Esophagus muscularis mucosa (tissue), 4 donors: Measurements from ENCODE around the gene DLX6. TPM values are rescaled to one million over a fixed set of nuclear protein-coding genes. Genes with fewer than 3 reads are reported as not detected.
A peak's percentile ranks its signal among the peaks of the same experiment; 100 is the strongest.

Source experiments
- DNase-seq: peaks from one replicate; pipeline ENCODE4 v3.0.0-alpha.2; 2017; ENCODE audit errors: extremely low spot score
- H3K27ac ChIP-seq, 4 donors: fragments of 200-600 bp; sonication (generic); replicated peaks in 1 of 4; 1 replicate in 3 of 4; 2 replicates in 1 of 4; pipeline ENCODE4 v1.5.1; 2016 to 2019; ENCODE audit warnings: mild to moderate bottlenecking in 1 of 4
- H3K27me3 ChIP-seq, 4 donors: fragments of 200-600 bp; sonication (generic); one replicate each; pipeline versions ENCODE4 v1.5.1 to v1.6.0; 2016 to 2019
- H3K36me3 ChIP-seq, 4 donors: fragments of 200-600 bp; sonication (generic); one replicate each; pipeline ENCODE4 v1.5.1; 2016 to 2019
- H3K4me1 ChIP-seq, 4 donors: fragments of 200-600 bp; sonication (generic); one replicate each; pipeline ENCODE4 v1.5.1; 2016 to 2019
- H3K4me3 ChIP-seq, 4 donors: fragments of 200-600 bp; sonication (generic); 1 replicate in 2 of 4; 2 replicates in 2 of 4; pipeline ENCODE4 v1.5.1; 2016 to 2019; ENCODE audit warnings: mild to moderate bottlenecking in 4 of 4, moderate library complexity in 1 of 4
- H3K9me3 ChIP-seq, 4 donors: fragments of 200-600 bp; sonication (generic); 1 replicate in 3 of 4; 2 replicates in 1 of 4; pipeline ENCODE4 v1.5.1; 2016 to 2019
- EP300 ChIP-seq: sonication (generic); formaldehyde crosslinking; IDR thresholded peaks from one replicate; pipeline ENCODE4 v1.6.1; 2017; ENCODE audit warnings: antibody characterized with exemption
- POLR2A ChIP-seq: fragments of 450-650 bp; IDR thresholded peaks from one replicate; pipeline ENCODE4 v1.6.1; 2017; ENCODE audit warnings: antibody characterized with exemption, moderate library complexity, mild to moderate bottlenecking, low read depth
- POLR2AphosphoS5 ChIP-seq, 2 donors: sonication (generic); formaldehyde crosslinking; IDR thresholded peaks; one replicate each; pipeline ENCODE4 v1.6.1; 2017; ENCODE audit warnings: antibody characterized with exemption in 2 of 2
- WGBS: methylation state at CpG from one replicate; pipeline ENCODE4 v1.1.5; 2018; 5-methylcytosine and 5-hydroxymethylcytosine counted together
- intact Hi-C: fragments of 100-400 bp; cut with DNase I; formaldehyde crosslinking; loops from one replicate; pipeline ENCODE4 v1.15.1; 2023
- total RNA-seq, 4 donors: library from RNA; depleted of rRNA; stranded (reverse); fragments of >200 nt; gene quantifications; one replicate each; pipeline versions ENCODE4 v1.1.0 to v1.2.1, GENCODE V29; 2016
- TF ChIP-seq, protein P1 (sequence below), 3 experiments: fragments of 200-600 bp in 2 of 3; fragments of 450-650 bp in 1 of 3; sonication (generic) in 2 of 3; IDR thresholded peaks; one replicate each; pipeline ENCODE4 v1.5.1; 2017 to 2019; ENCODE audit warnings: antibody characterized with exemption in 3 of 3, mild to moderate bottlenecking in 2 of 3, moderate library complexity in 1 of 3

DLX6 gene
- total RNA-seq, 4 donors from 2014 or later, result not detected

DNA sequence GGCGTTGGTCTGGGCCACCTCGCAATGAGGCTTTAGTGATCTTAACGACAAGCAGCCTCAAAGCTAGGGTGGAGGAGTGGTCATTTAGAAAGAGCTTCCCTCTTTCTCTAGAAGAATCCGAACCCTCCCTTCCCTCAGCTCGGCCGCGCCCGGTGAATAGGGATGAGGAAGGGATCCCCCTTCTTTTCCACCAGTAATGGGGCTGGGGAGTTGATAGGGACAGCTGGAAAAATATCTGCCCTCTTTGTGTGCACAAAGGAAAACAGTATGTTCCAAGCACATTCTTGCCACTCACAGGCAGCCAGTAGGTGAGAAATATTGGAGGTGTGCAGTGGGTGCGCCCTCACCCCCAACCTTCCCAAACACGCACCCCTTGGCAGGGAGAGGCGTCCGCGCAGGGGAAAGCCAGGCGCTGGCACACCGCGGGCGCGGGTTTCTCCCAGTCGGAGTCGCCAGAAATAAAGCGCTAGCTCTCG lies 12.8 kb downstream of the DLX6 start:
- H3K27ac ChIP-seq, result no peak overlapping the region
- WGBS, result 4% methylated on average over 17 of the region's 22 CpGs
- intact Hi-C loops, result no loop called here
- H3K4me3 ChIP-seq, result peak overlapping the region in 1 of 4 donors; percentile 1
- H3K9me3 ChIP-seq, result no peaks in the 10 kb centered on the region
- peaks cover 24 to 55% (median 51%) of the 10 kb centered on the region in 4 donors for H3K4me1 ChIP-seq
- no peaks in the 10 kb centered on the region for H3K36me3 ChIP-seq
- peaks cover 4 to 100% (median 76%) of the 10 kb centered on the region in 4 donors for H3K27me3 ChIP-seq
- TF ChIP-seq, protein P1, sequence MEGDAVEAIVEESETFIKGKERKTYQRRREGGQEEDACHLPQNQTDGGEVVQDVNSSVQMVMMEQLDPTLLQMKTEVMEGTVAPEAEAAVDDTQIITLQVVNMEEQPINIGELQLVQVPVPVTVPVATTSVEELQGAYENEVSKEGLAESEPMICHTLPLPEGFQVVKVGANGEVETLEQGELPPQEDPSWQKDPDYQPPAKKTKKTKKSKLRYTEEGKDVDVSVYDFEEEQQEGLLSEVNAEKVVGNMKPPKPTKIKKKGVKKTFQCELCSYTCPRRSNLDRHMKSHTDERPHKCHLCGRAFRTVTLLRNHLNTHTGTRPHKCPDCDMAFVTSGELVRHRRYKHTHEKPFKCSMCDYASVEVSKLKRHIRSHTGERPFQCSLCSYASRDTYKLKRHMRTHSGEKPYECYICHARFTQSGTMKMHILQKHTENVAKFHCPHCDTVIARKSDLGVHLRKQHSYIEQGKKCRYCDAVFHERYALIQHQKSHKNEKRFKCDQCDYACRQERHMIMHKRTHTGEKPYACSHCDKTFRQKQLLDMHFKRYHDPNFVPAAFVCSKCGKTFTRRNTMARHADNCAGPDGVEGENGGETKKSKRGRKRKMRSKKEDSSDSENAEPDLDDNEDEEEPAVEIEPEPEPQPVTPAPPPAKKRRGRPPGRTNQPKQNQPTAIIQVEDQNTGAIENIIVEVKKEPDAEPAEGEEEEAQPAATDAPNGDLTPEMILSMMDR (IDR thresholded peaks at IDR 0.05), result no peak
- no peak for TF ChIP-seq EP300
- TF ChIP-seq POLR2AphosphoS5 (IDR thresholded peaks at IDR 0.05), result no peak
- TF ChIP-seq POLR2A, result no peak
- DNase-seq, result no peak

DNA sequence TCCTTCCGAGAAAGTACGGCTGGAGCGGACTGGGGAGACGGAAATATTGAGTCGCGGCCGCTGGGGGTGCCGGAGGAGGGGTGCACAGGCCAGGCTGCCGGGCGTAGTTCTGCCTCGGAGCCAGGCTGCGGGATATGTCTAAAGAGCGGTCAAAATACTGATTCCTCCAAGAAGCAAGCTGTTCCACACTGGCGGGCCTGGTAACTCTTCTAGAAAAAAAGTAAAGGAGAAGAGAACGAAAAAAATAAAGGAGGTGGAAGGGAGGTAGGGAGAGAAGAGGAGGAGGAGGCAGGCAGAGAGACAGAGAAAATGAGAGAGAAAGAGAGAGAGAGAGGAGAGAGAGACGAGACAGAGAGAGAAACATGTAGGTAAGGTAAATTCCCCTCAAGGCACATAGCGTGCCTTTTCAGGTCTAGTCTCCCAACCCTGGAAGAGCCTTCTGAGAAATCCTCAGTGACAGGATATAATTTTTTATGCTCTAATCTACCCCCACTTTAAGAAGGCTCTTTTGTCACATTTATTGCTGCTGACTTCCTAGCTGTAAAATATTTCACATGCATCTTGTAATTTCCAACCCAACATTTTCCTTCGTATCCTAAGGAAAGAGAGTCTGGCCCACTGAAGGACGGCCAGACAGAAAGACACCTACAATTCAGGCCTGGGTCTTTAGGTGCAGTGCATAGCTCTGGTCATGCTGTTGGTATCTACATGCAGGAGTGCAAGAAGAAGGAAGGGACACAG lies 13.6 kb downstream of the DLX6 start:
- TF ChIP-seq EP300 (no peak), POLR2A (no peak), POLR2AphosphoS5 (IDR thresholded peaks at IDR 0.05) (no peak)
- TF ChIP-seq, protein P1 (IDR thresholded peaks at IDR 0.05), result no peak
- H3K36me3 ChIP-seq, result no peaks in the 10 kb centered on the region
- H3K4me3 ChIP-seq, result peak overlapping the region in 1 of 4 donors; percentile 1
- 5% methylated on average over 19 of the region's 19 CpGs for WGBS
- H3K27me3 ChIP-seq, result peaks cover 4 to 100% (median 76%) of the 10 kb centered on the region in 4 donors
- H3K4me1 ChIP-seq, result peaks cover 24 to 63% (median 57%) of the 10 kb centered on the region in 4 donors
- intact Hi-C loops, result no loop called here
- H3K27ac ChIP-seq, result no peak overlapping the region
- no peaks in the 10 kb centered on the region for H3K9me3 ChIP-seq
- DNase-seq, result peak; percentile 64

DNA sequence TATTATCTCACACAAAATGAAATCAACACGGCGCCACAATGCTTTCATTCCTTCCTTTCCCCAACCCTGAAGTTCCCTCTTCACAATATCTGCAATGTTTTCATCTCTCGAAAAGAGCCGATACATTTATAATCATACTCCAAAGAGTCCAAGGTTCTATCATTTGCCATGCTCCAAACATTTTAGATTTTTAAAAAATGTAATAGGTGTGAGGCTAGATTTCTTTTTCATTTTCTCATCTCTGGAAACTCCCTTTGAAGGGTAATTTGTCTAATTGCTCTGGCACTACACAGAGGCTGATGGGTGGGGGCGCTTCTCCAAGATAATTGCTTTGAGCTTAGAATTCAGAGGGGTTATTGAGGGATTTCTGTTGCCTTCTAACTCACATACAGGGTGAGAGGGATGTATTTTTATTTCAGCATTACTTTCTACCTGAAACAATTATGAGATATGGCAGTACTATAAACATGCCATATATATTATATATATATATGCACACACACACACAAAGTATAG lies 14.4 kb downstream of the DLX6 start:
- Histone ChIP-seq H3K4me1 (peaks cover 26 to 71% (median 65%) of the 10 kb centered on the region in 4 donors), H3K4me3 (no peak overlapping the region), H3K27ac (no peak overlapping the region), H3K27me3 (peaks cover 4 to 100% (median 80%) of the 10 kb centered on the region in 4 donors), H3K36me3 (no peaks in the 10 kb centered on the region), H3K9me3 (no peaks in the 10 kb centered on the region)
- no peak for DNase-seq
- intact Hi-C loops, result no loop called here
- TF ChIP-seq, protein P1 (IDR thresholded peaks at IDR 0.05), result no peak
- TF ChIP-seq POLR2A (no peak), POLR2AphosphoS5 (IDR thresholded peaks at IDR 0.05) (no peak), EP300 (no peak)
- WGBS, result 11% methylated on average over 5 of the region's 5 CpGs

DNA sequence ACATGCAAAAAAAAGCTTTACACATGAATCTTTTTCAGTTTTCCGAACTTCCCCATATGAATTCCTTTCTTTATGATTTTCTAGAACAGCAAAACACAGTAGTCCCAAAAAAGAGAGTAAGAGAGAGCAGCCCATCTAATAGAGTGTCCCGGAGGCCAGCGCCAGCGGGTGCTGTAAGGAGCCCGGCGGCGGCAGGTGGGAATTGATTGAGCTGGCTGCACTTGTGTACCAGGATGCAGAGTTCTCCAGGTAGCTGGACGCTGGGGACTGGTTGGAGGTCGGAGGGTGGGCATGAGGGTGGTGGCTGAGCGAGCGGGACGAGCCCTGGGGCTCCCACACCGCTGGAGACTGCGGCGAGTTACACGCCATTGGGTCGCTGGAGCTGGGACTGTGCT lies 15.2 kb downstream of the DLX6 start:
- Histone ChIP-seq H3K27ac (no peak overlapping the region), H3K4me1 (peaks cover 29 to 76% (median 71%) of the 10 kb centered on the region in 4 donors), H3K27me3 (peaks cover 4 to 100% (median 76%) of the 10 kb centered on the region in 4 donors), H3K4me3 (no peak overlapping the region), H3K9me3 (no peaks in the 10 kb centered on the region), H3K36me3 (no peaks in the 10 kb centered on the region)
- TF ChIP-seq POLR2AphosphoS5 (IDR thresholded peaks at IDR 0.05), result no peak
- no peak for TF ChIP-seq EP300
- TF ChIP-seq, protein P1 (IDR thresholded peaks at IDR 0.05), result no peak
- intact Hi-C loops, result no loop called here
- DNase-seq, result peak; percentile 53
- WGBS, result 23% methylated on average over 13 of the region's 17 CpGs
